ENCODE data around the gene OR10V1.
"Not testable (repeated sequence)": the region's sequence is repeated elsewhere in the genome, so short reads cannot be mapped to it uniquely, and the experiment has no call there.

Gene OR10V1

DNA sequence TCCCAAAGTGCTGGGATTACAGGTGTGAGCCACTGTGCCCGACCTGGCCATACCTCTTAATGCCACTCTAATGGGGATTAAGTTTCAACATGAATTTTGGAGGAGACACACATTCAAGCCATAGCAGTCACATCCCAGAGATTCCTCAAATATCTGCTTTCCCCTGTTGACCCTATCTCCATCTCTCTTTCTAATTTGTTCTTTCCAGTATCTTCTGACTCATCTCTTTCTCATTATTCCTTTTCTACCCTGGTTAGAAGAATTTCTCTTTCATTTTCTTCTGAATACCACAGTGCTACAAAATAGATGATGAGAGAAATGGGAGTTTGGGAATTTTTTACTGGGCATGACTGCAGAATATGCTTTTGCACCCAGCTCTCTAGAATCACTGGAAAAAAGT, 5.1 kb downstream of the OR10V1 start:
- no peak for DNase-seq

- no peak for DNase-seq
Measured at GRCh38 chr11:59707371-59707770, 6.3 kb downstream of the OR10V1 start.

GRCh38 chr11:59706518-59707285, 6.9 kb downstream of the OR10V1 start:
- no peak for DNase-seq

DNA sequence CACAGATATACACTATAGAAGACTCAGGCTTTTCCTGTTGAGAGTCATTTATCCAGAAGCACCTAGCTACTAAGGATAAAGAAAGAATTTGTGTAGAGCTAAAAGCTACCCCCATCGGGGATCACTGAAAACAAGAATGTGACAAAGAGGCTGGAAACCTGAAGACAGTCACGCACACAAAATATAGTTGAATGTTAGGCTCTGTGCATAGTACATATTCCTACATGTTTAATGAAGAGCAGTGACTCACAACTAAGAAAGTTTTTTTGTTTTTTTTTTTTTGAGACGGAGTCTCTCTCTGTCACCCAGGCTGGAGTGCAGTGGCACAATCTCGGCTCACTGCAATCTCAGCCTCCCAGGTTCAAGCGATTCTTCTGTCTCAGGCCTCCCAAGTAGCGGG, 8.4 kb downstream of the OR10V1 start:
- no peak for DNase-seq

DNA sequence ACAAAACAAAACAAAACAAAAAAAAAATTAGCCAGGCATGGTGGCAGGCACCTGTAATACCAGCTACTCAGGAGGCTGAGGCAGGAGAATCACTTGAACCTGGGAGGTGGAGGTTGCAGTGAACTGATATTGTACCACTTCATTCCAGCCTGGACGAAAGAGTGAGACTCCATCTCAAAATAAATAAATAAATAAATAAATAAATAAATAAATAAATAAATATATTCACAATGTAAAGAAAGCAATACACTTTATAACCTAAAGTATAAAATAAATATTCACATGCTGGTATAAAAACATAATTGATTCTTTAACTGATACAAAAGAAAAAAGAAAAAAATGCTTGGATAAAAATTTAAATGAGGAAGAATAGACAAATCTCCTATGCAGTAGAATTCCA, 10.1 kb downstream of the OR10V1 start:
- DNase-seq: not testable (repeated sequence)

DNA sequence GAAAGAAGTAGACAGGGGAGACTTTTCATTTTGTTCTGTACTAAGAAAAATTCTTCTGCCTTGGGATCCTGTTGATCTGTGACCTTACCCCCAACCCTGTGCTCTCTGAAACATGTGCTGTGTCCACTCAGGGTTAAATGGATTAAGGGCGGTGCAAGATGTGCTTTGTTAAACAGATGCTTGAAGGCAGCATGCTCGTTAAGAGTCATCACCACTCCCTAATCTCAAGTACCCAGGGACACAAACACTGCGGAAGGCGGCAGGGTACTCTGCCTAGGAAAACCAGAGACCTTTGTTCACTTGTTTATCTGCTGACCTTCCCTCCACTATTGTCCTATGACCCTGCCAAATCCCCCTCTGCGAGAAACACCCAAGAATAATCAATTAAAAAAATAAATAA, 13.5 kb downstream of the OR10V1 start:
- not testable (repeated sequence) for DNase-seq

- no peak for DNase-seq
Measured at GRCh38 chr11:59698506-59698905, 15.1 kb downstream of the OR10V1 start.

DNA sequence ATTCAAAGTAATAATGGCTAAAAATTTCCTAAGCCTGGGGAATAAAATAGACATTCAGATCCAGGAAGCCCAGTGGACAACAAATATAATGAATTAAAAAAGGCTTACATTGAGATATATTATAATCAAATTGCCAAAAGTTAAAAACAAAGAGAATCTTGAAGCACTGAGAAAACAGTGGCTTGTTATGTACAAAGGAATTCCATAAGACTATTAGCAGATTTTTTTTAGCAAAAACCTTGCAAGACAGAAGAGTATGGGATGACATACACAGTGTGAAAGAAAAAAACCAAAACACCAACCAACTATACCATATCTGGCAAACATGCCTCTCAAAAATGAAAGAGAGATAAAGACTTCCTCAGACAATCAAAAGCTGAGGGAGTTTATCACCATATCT, 20.7 kb downstream of the OR10V1 start:
- no peak for DNase-seq

GRCh38 chr11:59691156-59691555, 22.5 kb downstream of the OR10V1 start:
- no peak for DNase-seq

- no peak for DNase-seq
Measured at GRCh38 chr11:59689015-59689414, 24.6 kb downstream of the OR10V1 start.

GRCh38 chr11:59681260-59681725, 32.4 kb downstream of the OR10V1 start:
- peak; percentile 9 for DNase-seq

- peak; percentile 41 for DNase-seq
Measured at GRCh38 chr11:59680287-59681154, 33.1 kb downstream of the OR10V1 start.

GRCh38 chr11:59679347-59679746, 34.3 kb downstream of the OR10V1 start:
- DNase-seq: no peak

DNA sequence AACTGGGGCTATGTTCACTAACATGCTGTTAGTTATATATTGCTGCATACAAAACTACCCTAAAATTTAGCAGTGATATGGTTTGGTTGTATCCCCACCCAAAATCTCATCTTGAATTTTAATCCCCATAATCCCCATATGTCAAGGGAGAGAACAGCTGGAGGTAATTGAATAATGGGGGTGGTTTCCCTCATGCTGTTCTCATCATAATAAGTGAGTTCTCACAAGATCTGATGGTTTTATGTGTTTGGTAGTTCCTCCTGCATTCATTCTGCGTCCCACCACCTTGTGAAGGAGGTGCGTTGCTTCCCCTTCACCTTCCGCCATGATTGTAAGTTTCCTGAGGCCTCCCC, 34.9 kb downstream of the OR10V1 start:
- no peak for DNase-seq

DNA sequence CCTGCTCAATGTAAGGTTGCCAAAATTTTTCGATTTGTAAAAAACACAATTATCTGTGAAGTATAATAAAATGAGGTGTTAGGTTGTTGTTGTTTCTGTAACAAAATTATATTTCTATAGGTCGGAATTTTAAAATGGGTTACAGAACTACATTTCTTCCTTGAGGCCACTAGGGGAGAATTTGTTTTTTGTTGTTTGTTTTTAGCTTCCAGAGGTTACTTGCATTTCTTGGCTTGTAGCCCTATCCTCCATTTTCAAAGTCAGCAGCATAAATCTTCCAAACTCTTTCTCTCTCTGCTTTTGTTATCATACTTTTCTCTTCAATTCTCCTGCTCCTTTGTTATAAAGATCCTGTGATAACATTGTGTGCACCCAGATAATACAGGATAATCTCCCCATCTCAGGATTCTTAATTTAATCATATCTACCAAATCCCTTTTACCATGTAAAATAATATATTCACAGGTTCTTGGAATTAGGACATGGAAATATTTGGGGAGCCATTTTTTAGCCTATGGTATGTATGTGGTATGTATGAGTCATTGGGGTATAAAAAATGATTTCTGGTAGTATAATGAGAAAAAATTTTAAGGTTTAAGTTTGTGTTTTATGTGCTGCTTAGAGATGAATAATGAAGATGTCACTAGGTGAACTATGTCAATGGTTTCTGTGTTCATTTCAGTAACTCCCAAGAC, 35.4 kb downstream of the OR10V1 start:
- DNase-seq: no peak

DNA sequence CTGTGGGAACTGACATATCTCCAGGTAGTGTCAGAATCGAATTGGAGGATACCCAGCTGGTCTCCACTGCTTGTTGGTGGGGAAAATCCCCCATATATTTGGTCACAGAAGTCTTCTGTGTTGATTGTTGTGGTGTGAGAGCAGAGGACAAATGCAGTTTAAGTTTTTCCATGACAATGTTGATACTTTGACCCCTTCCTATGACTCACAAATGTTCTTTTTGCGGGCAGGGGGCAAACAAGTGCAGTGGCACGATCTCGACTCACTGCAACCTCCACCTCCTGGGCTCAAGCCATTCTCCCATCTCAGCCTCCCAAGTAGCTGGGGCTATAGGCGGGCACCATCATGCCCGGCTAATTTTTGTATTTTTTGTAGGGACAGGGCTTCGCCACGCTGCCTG, 37.4 kb downstream of the OR10V1 start:
- no peak for DNase-seq

GRCh38 chr11:59674291-59674690, 39.4 kb downstream of the OR10V1 start:
- DNase-seq: no peak

DNA sequence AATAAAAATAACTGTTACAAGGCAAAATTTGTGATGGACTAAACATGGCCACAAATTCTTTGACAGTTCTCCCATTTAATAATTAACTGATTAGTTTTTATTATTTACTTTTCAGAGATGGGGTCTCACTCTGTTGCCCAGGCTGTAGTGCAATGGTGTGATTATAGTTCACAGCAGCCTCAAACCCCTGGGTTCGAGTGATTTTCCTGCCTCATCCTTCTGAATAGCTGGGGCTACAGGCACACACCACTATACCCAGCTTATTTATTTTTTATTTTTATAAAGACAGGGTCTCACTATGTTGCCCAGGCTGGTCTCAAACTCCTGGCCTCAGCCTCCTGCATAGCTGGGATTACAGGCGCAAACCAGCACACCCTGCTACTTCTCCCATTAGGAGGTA, 40.4 kb downstream of the OR10V1 start:
- no peak for DNase-seq

GRCh38 chr11:59671471-59671870, 42.2 kb downstream of the OR10V1 start:
- no peak for DNase-seq

GRCh38 chr11:59669611-59670009, 44.0 kb downstream of the OR10V1 start:
- no peak for DNase-seq

DNA sequence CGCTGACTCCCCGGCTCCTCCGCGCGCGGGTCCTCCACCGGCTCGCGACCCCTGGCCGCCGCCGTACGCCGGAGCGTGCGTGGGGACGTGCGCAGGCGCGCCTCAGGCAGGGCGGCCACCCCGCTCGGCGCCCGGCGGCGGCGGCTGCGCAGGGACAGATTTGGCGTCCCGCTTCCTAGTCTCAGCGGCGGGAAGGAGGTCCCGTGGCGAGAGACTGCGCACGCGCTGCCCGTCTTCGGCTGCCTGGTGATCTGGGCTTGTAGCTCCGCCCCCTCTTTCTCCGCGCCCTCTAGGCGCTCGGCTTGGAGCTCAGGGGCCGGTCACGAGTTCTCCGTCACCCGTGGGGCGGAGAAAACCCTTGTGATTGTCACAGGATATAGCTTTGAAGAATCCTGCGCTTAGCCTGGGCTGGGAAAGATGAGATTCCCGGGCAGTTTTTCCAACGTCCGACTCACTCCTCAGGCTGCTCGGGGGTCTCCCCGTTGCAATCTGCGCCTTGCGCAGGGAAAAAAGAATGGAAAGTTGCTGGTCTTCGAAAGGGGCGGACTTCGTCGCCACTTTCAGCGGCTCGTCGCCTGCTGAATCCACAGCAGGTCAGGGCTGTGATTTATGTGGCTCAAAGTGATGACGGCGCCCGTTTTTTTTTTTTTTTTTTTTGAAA, 44.6 kb downstream of the OR10V1 start, which contains the start of gene PATL1:
TSS of gene PATL1 (minus strand) at position 88 of the 661 bp plus-strand sequence. CDS start 142 bp downstream, outside the sequence.
- DNase-seq: peak; percentile 96

- DNase-seq: peak; percentile 55
Measured at GRCh38 chr11:59668188-59668949, 45.3 kb downstream of the OR10V1 start.

Data from NCI-H774 (cell line).